Ramos (cell line): ENCODE measurements around the gene PGA5.

ENCODE experiments used
- in situ Hi-C: fragments of 300-500 bp; cut with MboI; formaldehyde crosslinking; loops from one replicate; pipeline ENCODE4 v1.14.3; 2022; ENCODE audit warnings: low sequenced_read_pairs; ENCODE audit not compliant: unreplicated experiment

The PGA5 gene

GRCh38 chr11:61264795-61265194 lies 23.8 kb downstream of the PGA5 start:
- in situ Hi-C loops: no loop called here

GRCh38 chr11:61265357-61265756 lies 24.4 kb downstream of the PGA5 start:
- in situ Hi-C loops: no loop called here

GRCh38 chr11:61266602-61267001 lies 25.6 kb downstream of the PGA5 start:
- in situ Hi-C loops: no loop called here

- in situ Hi-C loops: no loop called here
Observed at GRCh38 chr11:61267437-61267841, 26.5 kb downstream of the PGA5 start.

- in situ Hi-C loops: no loop called here
Observed at GRCh38 chr11:61268588-61269250, 27.7 kb downstream of the PGA5 start.

GRCh38 chr11:61270354-61271076 lies 29.5 kb downstream of the PGA5 start:
- in situ Hi-C loops: no loop called here

- in situ Hi-C loops: no loop called here
Observed at GRCh38 chr11:61272731-61273130, 31.8 kb downstream of the PGA5 start.

GRCh38 chr11:61273178-61274078 lies 32.5 kb downstream of the PGA5 start:
- in situ Hi-C loops: no loop called here

- in situ Hi-C loops: no loop called here
Observed at GRCh38 chr11:61274084-61274483, 33.1 kb downstream of the PGA5 start.

- in situ Hi-C loops: no loop called here
Observed at GRCh38 chr11:61275191-61275590, 34.2 kb downstream of the PGA5 start.

- in situ Hi-C loops: no loop called here
Observed at GRCh38 chr11:61277186-61278000, 36.4 kb downstream of the PGA5 start.

GRCh38 chr11:61278001-61278470 lies 37.1 kb downstream of the PGA5 start:
- in situ Hi-C loops: no loop called here

- in situ Hi-C loops: no loop called here
Observed at GRCh38 chr11:61279934-61280659, 39.1 kb downstream of the PGA5 start.

- in situ Hi-C loops: no loop called here
Observed at GRCh38 chr11:61280883-61281580, 40.1 kb downstream of the PGA5 start.

GRCh38 chr11:61281581-61282250 lies 40.7 kb downstream of the PGA5 start:
- in situ Hi-C loops: no loop called here

- in situ Hi-C loops: no loop called here
Observed at GRCh38 chr11:61283613-61284012, 42.6 kb downstream of the PGA5 start.

GRCh38 chr11:61287338-61287977 lies 46.5 kb downstream of the PGA5 start:
- in situ Hi-C loops: no loop called here
